ENCODE results near the gene TEX2.

TEX2 gene

GRCh38 chr17:64120159-64120810 is 142.8 kb downstream of the TEX2 start:
- no peak for DNase-seq (ENCODE audit: low spot score)
- in situ Hi-C loops (cut with MboI; ENCODE audit: low sequenced_read_pairs, unreplicated experiment) = loop anchor here (10.0 kb wide), 1 partner anchor 45 kb away; no protein-coding TSS in a partner anchor
- TF ChIP-seq, protein P1, sequence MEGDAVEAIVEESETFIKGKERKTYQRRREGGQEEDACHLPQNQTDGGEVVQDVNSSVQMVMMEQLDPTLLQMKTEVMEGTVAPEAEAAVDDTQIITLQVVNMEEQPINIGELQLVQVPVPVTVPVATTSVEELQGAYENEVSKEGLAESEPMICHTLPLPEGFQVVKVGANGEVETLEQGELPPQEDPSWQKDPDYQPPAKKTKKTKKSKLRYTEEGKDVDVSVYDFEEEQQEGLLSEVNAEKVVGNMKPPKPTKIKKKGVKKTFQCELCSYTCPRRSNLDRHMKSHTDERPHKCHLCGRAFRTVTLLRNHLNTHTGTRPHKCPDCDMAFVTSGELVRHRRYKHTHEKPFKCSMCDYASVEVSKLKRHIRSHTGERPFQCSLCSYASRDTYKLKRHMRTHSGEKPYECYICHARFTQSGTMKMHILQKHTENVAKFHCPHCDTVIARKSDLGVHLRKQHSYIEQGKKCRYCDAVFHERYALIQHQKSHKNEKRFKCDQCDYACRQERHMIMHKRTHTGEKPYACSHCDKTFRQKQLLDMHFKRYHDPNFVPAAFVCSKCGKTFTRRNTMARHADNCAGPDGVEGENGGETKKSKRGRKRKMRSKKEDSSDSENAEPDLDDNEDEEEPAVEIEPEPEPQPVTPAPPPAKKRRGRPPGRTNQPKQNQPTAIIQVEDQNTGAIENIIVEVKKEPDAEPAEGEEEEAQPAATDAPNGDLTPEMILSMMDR (IDR thresholded peaks at IDR 0.05; ENCODE audit: borderline replicate concordance, control extremely low read depth, extremely low read depth, insufficient read depth, missing control alignments) = no peak

DNA sequence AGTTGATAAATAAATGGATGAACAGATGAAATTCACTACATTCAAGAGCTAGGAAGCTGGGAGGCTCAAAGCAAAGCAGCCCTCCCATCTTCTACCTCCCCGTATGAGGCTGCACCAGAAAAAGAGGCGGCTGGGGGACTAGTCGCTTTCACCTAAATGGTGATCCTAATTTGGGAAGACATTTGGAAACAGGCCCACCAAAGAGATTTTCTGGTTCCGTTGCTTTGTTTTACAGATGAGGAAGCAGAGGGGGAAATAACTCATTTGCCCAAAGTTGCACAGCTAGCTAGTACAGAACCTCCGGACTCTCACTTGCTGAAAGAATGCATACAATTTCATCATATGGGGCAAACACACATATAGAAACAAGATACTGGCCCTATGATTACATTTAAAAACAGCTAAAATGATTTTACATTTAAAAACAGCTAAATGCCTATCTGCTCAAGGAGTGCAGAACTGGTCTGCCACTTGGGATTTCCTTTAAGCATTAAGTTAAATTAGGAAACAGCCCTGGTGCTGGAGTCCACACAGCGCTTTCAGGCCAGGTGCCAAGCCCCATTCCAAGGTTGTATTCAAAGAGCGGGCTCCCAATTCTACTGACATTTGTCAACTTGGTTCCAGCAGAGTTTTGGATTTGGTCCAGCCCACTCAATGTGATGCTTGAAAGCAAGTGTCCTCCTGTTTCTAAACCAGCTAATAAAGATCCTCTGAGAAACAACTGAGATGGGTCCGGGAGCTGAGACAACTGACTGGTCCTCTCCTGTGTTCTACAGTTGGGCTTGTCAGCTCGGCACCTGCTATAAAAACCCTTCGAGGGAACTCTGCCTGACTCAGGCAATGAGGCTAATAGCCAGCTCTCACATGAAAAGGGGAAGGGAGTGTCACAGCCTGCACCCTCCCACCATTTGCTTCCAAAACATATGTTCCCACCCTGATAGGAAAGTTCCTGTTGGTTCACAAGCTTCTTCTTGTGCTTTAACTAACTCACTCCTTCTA is 144.8 kb downstream of the TEX2 start:
- TF ChIP-seq, protein P1 (IDR thresholded peaks at IDR 0.05; ENCODE audit: borderline replicate concordance, control extremely low read depth, extremely low read depth, insufficient read depth, missing control alignments) = no peak
- in situ Hi-C loops (cut with MboI; ENCODE audit: low sequenced_read_pairs, unreplicated experiment) = no loop called here
- no peak for DNase-seq (ENCODE audit: low spot score)

- DNase-seq (ENCODE audit: low spot score) = no peak
- in situ Hi-C loops (cut with MboI; ENCODE audit: low sequenced_read_pairs, unreplicated experiment) = no loop called here
- TF ChIP-seq, protein P1 (IDR thresholded peaks at IDR 0.05; ENCODE audit: borderline replicate concordance, control extremely low read depth, extremely low read depth, insufficient read depth, missing control alignments) = no peak
These were observed 147.1 kb downstream of the TEX2 start for GRCh38 chr17:64115822-64116534.

- TF ChIP-seq, protein P1 (IDR thresholded peaks at IDR 0.05; ENCODE audit: borderline replicate concordance, control extremely low read depth, extremely low read depth, insufficient read depth, missing control alignments) = no peak
- in situ Hi-C loops (cut with MboI; ENCODE audit: low sequenced_read_pairs, unreplicated experiment) = no loop called here
These were observed 147.9 kb downstream of the TEX2 start for GRCh38 chr17:64115043-64115698.

DNA sequence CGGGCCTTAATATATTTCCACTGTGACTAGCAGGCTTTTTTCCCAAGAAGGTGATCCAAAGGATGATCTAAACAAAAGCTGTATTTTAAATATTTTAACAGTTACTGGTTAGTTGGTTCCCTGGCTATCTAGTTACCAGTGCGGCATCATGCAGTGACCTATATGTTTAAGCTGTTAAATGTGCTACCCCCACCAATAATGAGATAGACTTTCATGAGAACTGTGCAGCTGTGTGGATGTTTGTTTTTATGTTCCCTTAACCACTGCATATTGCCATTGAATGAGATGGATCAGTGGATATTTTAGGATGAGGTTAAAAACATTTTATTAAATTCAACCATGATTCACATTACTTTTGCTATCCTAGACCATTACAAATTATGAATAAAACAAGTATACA is 150.1 kb downstream of the TEX2 start:
- TF ChIP-seq, protein P1 (IDR thresholded peaks at IDR 0.05; ENCODE audit: borderline replicate concordance, control extremely low read depth, extremely low read depth, insufficient read depth, missing control alignments) = no peak
- in situ Hi-C loops (cut with MboI; ENCODE audit: low sequenced_read_pairs, unreplicated experiment) = no loop called here
- DNase-seq (ENCODE audit: low spot score) = no peak

More at GRCh38 chr17:64115043-64115698, 147.9 kb downstream of the TEX2 start:
- no peak for DNase-seq (ENCODE audit: low spot score)

DNA sequence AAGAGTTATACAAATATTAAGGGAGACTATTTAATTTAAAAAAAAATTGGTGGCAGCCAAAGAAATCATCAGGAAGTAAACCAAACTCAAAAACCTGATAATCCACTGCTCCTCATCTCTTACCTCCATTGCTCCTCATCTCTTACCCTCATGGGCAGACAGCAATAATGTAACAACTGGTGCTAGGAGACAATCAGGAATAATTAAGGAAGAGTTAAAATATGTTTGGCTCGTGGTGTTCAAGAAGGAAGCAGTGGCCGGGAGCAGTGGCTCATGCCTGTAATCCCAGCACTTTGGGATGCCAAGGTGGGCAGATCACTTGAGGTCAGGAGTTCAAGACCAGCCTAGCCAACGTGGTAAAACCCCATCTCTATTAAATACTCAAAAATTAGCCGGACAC is 151.2 kb downstream of the TEX2 start:
- TF ChIP-seq, protein P1 (IDR thresholded peaks at IDR 0.05; ENCODE audit: borderline replicate concordance, control extremely low read depth, extremely low read depth, insufficient read depth, missing control alignments) = no peak
- in situ Hi-C loops (cut with MboI; ENCODE audit: low sequenced_read_pairs, unreplicated experiment) = no loop called here
- no peak for DNase-seq (ENCODE audit: low spot score)

All from GM13976 (cell line).